ENCODE measurements around the gene IQSEC1. TPM values are rescaled to one million over a fixed set of nuclear protein-coding genes. Genes with fewer than 3 reads are reported as not detected.

IQSEC1 gene
- total RNA-seq, 1 donor from 2014 or later = 31.3 TPM

DNA sequence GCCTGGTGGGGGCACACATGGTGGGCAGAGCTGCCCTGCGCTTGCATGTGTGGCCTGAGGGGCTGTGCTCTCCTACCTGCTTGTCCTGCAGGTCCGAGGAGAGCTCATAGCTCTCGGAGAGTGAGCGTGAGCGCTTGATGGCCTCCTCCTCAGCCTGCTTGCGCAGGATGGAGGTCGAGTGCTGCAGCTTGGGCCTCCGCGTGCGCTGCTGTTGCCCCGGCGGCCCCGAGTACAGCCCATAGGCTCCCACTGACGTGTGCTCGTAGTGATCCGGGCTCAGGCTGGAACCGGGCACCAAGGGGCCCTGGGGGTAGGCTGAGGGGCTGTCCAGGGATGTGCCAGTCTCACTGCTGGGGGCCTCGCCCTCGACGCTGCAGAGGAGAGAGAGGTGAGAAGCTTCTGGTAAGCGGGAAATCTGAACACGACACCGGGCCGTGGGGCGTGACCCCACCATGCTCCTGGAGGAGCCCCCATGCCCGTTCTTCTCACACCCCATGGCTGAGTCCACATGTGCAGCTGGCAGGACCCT is 131.7 kb downstream of the IQSEC1 start:
- H3K27me3 Mint-ChIP-seq (ENCODE audit: low read depth) = no peaks in the 10 kb centered on the region
- DNase-seq (ENCODE audit: low read depth, low spot score) = no peak
- no peak for TF ChIP-seq CTCF (conservative IDR thresholded peaks at IDR 0.05)
- H3K27ac Mint-ChIP-seq (ENCODE audit: unreplicated experiment) = no peak overlapping the region
- no peaks in the 10 kb centered on the region for H3K9me3 Mint-ChIP-seq
- no peaks in the 10 kb centered on the region for H3K36me3 Mint-ChIP-seq (ENCODE audit: low read depth)
- no peak overlapping the region for H3K4me3 Mint-ChIP-seq
- peaks cover 26% of the 10 kb centered on the region for H3K4me1 Mint-ChIP-seq

DNA sequence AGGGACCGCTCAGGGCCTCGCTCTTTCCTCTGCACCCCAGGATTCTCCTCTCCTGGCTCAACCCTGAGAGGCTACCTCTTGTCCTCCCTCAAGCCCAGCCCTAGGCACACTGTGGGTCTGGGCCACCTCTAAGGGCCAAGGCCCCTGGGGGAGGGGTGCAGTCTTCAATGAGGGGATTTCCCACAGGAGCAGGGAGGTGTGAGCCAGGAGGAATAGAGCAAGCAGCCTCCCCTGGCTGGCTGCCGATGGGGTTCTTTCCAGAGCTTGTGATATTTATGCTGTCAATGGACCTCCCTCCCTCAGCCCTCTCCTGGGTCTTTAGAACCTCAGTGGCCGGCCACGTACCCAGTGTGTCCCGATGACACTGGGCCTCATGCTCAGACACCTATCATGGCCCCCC is 132.4 kb downstream of the IQSEC1 start:
- H3K27me3 Mint-ChIP-seq (ENCODE audit: low read depth) = no peaks in the 10 kb centered on the region
- H3K27ac Mint-ChIP-seq (ENCODE audit: unreplicated experiment) = no peak overlapping the region
- H3K4me1 Mint-ChIP-seq = peaks cover 19% of the 10 kb centered on the region
- H3K36me3 Mint-ChIP-seq (ENCODE audit: low read depth) = no peaks in the 10 kb centered on the region
- no peak overlapping the region for H3K4me3 Mint-ChIP-seq
- TF ChIP-seq CTCF (conservative IDR thresholded peaks at IDR 0.05) = no peak
- H3K9me3 Mint-ChIP-seq = no peaks in the 10 kb centered on the region
- no peak for DNase-seq (ENCODE audit: low read depth, low spot score)

DNA sequence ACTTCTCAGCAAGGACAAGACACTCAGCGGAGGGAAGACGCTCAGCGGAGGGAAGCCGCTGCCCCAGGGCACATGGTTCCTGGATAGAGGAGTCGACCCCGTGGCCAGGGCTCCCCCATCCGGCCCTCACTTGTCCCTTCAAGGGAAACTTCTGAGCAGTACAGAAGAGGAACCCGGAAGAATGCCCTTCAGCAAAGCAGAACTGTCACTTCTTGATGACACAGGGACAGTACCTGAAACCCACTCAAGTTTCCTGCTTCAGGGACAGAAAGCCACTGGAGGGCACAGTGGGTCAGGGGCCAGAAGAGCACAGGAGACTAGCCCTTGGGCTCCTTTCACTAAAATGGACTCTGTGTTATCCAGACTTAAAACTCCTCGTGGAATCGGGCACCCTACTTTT is 134.1 kb downstream of the IQSEC1 start:
- H3K27ac Mint-ChIP-seq (ENCODE audit: unreplicated experiment) = peak overlapping the region; percentile 43
- no peaks in the 10 kb centered on the region for H3K36me3 Mint-ChIP-seq (ENCODE audit: low read depth)
- no peak for TF ChIP-seq CTCF (conservative IDR thresholded peaks at IDR 0.05)
- no peak overlapping the region for H3K4me3 Mint-ChIP-seq
- no peaks in the 10 kb centered on the region for H3K27me3 Mint-ChIP-seq (ENCODE audit: low read depth)
- DNase-seq (ENCODE audit: low read depth, low spot score) = no peak
- H3K9me3 Mint-ChIP-seq = no peaks in the 10 kb centered on the region
- H3K4me1 Mint-ChIP-seq = peaks cover 2% of the 10 kb centered on the region

DNA sequence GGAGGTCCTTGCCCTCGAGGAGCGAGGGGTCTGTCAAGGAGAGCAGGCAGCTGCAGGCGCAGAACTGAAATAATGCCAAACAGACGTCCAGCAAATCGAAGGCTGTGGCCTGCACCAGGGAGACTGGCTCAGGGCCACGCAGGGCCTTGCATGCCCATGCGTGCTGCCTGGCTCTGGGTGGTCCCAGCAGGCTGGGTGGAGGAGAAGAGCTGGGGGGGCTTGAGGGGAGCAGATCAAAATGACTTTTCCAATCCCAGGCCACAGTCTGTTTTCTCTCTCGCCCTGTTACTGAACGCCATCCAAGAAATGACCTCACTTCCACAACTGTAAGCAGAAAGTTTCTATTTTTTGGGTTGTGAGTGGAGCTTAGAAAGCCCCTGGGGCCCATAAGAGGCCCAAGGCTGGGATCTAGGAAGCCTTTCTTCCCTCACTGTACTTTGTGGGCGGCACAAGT is 134.9 kb downstream of the IQSEC1 start:
- no peaks in the 10 kb centered on the region for H3K9me3 Mint-ChIP-seq
- H3K27me3 Mint-ChIP-seq (ENCODE audit: low read depth) = no peaks in the 10 kb centered on the region
- H3K4me1 Mint-ChIP-seq = no peaks in the 10 kb centered on the region
- no peaks in the 10 kb centered on the region for H3K36me3 Mint-ChIP-seq (ENCODE audit: low read depth)
- no peak overlapping the region for H3K27ac Mint-ChIP-seq (ENCODE audit: unreplicated experiment)
- H3K4me3 Mint-ChIP-seq = no peak overlapping the region
- no peak for TF ChIP-seq CTCF (conservative IDR thresholded peaks at IDR 0.05)
- no peak for DNase-seq (ENCODE audit: low read depth, low spot score)

- H3K27me3 Mint-ChIP-seq (ENCODE audit: low read depth) = no peaks in the 10 kb centered on the region
- no peaks in the 10 kb centered on the region for H3K36me3 Mint-ChIP-seq (ENCODE audit: low read depth)
- no peak overlapping the region for H3K27ac Mint-ChIP-seq (ENCODE audit: unreplicated experiment)
- H3K9me3 Mint-ChIP-seq = no peaks in the 10 kb centered on the region
- TF ChIP-seq CTCF (conservative IDR thresholded peaks at IDR 0.05) = no peak
- H3K4me1 Mint-ChIP-seq = no peaks in the 10 kb centered on the region
- H3K4me3 Mint-ChIP-seq = no peak overlapping the region
- no peak for DNase-seq (ENCODE audit: low read depth, low spot score)
Measured at GRCh38 chr3:12935861-12936830, 137.1 kb downstream of the IQSEC1 start.
